Left lung (tissue), 10 donors: ENCODE results near the gene FARP1. TPM values are rescaled to one million over a fixed set of nuclear protein-coding genes. Genes with fewer than 3 reads are reported as not detected.

ENCODE experiments used
- ATAC-seq: fragments of 200-7000 bp; cut with Tn5 transposase; one replicate; pipeline ENCODE4 v1.9.1; 2020; ENCODE audit warnings: moderate library complexity
- DNase-seq, 4 donors: peaks; one replicate each; pipeline ENCODE4 v3.0.0-alpha.2; 2013 to 2020
- H3K27ac ChIP-seq, 2 donors: fragments of 200-600 bp; sonication (generic) in 1 of 2; one replicate each; pipeline versions ENCODE4 v1.5.0 to v1.8.0; 2020 to 2021
- H3K27me3 ChIP-seq, 2 donors: fragments of 200-600 bp; sonication (generic) in 1 of 2; one replicate each; pipeline versions ENCODE4 v1.5.0 to v1.8.0; 2020 to 2021
- H3K36me3 ChIP-seq, 2 donors: fragments of 200-600 bp; sonication (generic) in 1 of 2; one replicate each; pipeline versions ENCODE4 v1.5.0 to v1.8.0; 2020 to 2021
- H3K4me1 ChIP-seq, 2 donors: fragments of 200-600 bp; one replicate each; pipeline ENCODE4 v1.8.0; 2021
- H3K4me3 ChIP-seq, 2 donors: fragments of 200-600 bp; sonication (generic) in 1 of 2; one replicate each; pipeline versions ENCODE4 v1.5.0 to v1.8.0; 2020 to 2021; ENCODE audit warnings: mild to moderate bottlenecking in 1 of 2
- H3K9me3 ChIP-seq, 2 donors: fragments of 200-600 bp; sonication (generic) in 1 of 2; one replicate each; pipeline versions ENCODE4 v1.5.0 to v1.8.0; 2020 to 2021
- intact Hi-C, 2 donors: fragments of 100-400 bp; cut with DNase I; formaldehyde crosslinking; loops; one replicate each; pipeline versions ENCODE4 v1.11.2 to v1.14.2; 2022
- polyA plus RNA-seq, 6 donors: library from polyadenylated mRNA; unstranded; fragments of 120-200 nt; gene quantifications; one replicate each; pipeline ENCODE4 v1.2.1, GENCODE V29; 2013; ENCODE audit not compliant: insufficient read length in 6 of 6
- total RNA-seq, 2 donors: library from RNA; stranded (reverse); fragmentation: NEBNext Ultra II Directional; extraction: Animal tissue kit (Norgen Biotek cat#: 25700); gene quantifications; one replicate each; pipeline ENCODE4 v1.2.1, GENCODE V29; 2021
- TF ChIP-seq, protein P1 (sequence below), 2 donors: fragments of 200-600 bp; sonication (generic) in 1 of 2; IDR thresholded peaks; one replicate each; pipeline versions ENCODE4 v1.5.0 to v1.8.0; 2021; ENCODE audit warnings: antibody characterized with exemption in 2 of 2
- donor health status: DM: no; HTN: yes; CAD: no.
- donor health status: DM: no; HTN: no; CAD: no.

FARP1 gene
- total and polyA plus RNA-seq, 8 donors, result 78.9 to 142 (median 132) TPM

DNA sequence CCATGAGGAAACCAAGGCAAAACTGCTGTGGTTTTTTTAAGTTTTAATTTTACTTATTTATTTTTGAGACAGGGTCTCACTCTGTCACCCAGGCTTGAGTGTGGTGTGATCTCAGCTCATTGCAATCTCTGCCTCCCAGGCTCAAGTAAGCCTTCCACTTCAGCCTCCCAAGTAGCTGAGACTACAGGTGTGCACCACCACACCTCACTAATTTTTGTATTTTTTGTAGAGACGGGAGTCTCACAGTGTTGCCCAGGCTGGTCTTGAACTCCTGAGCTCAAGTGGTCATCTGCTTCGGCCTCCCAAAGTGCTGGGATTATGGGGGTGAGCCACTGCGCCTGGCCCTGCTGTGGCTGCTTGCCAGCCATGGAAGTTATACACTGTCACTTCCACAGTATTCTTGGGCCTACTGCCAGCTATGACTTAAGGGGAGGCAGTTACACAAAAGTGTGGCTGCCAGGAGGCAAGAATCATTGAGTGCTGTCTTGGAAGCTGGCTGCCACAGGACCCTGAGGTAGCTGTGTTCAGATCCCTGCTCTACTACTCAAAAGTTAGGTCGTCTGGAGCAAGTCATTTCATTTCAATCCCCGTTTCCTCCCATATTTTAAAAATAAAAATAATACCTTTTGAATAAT lies 12.7 kb downstream of the FARP1 start:
- intact Hi-C loops, result no loop called here
- TF ChIP-seq, protein P1, sequence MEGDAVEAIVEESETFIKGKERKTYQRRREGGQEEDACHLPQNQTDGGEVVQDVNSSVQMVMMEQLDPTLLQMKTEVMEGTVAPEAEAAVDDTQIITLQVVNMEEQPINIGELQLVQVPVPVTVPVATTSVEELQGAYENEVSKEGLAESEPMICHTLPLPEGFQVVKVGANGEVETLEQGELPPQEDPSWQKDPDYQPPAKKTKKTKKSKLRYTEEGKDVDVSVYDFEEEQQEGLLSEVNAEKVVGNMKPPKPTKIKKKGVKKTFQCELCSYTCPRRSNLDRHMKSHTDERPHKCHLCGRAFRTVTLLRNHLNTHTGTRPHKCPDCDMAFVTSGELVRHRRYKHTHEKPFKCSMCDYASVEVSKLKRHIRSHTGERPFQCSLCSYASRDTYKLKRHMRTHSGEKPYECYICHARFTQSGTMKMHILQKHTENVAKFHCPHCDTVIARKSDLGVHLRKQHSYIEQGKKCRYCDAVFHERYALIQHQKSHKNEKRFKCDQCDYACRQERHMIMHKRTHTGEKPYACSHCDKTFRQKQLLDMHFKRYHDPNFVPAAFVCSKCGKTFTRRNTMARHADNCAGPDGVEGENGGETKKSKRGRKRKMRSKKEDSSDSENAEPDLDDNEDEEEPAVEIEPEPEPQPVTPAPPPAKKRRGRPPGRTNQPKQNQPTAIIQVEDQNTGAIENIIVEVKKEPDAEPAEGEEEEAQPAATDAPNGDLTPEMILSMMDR (IDR thresholded peaks at IDR 0.05), result no peak
- Histone ChIP-seq H3K27me3 (no peaks in the 10 kb centered on the region), H3K4me3 (no peak overlapping the region), H3K27ac (no peak overlapping the region), H3K9me3 (no peaks in the 10 kb centered on the region), H3K4me1 (peaks cover 0 to 3% of the 10 kb centered on the region in 2 donors), H3K36me3 (no peaks in the 10 kb centered on the region)
- DNase-seq (peak in 1 of 4 donors; percentile 58), ATAC-seq (no peak)

DNA sequence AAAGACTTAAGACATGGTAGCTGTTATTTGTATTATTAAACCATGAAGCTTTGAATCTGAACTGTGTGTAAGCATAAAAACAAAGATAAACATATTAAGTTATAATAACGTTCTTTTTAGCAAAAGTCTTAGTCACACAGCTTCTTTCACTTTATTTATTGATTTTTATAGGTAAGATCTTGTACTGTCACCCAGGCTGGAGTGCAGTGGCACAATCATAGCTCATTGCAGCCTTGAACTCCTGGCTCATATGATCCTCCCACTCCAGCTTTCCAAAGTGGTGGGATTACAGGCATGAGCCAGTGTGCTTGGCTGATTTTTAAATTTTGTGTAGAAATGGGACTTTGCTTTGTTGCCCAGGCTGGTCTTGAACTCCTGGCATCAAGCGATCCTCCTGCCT lies 13.4 kb downstream of the FARP1 start:
- Histone ChIP-seq H3K9me3 (no peaks in the 10 kb centered on the region), H3K27ac (no peak overlapping the region), H3K36me3 (no peaks in the 10 kb centered on the region), H3K4me1 (peaks cover 0 to 3% of the 10 kb centered on the region in 2 donors), H3K4me3 (no peak overlapping the region), H3K27me3 (no peaks in the 10 kb centered on the region)
- DNase-seq, result no peak
- TF ChIP-seq, protein P1 (IDR thresholded peaks at IDR 0.05), result no peak
- ATAC-seq, result no peak
- intact Hi-C loops, result no loop called here

DNA sequence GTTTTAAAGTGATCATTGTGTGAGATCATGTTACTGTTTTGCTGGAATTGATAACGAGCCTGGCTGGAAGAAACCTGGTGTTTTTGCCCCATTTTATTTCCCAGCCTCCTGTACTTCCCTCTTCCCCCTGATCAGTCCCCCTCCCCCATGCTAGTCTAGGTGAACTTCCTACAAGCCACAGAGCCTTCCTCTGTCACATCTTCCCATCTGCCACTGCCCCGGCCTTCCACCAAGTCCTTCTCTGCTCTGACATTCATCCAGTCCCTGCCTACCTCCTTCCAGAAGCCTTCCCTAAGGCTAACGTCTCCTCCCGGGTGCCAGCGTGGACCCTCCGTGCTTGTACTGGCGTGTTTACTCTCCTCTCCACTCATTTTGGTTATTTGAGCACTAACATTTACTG lies 14.3 kb downstream of the FARP1 start:
- TF ChIP-seq, protein P1 (IDR thresholded peaks at IDR 0.05), result no peak
- no peak for ATAC-seq
- Histone ChIP-seq H3K27ac (no peak overlapping the region), H3K36me3 (no peaks in the 10 kb centered on the region), H3K27me3 (no peaks in the 10 kb centered on the region), H3K9me3 (no peaks in the 10 kb centered on the region), H3K4me1 (peaks cover 0 to 3% of the 10 kb centered on the region in 2 donors), H3K4me3 (no peak overlapping the region)
- intact Hi-C loops, result no loop called here
- no peak for DNase-seq

DNA sequence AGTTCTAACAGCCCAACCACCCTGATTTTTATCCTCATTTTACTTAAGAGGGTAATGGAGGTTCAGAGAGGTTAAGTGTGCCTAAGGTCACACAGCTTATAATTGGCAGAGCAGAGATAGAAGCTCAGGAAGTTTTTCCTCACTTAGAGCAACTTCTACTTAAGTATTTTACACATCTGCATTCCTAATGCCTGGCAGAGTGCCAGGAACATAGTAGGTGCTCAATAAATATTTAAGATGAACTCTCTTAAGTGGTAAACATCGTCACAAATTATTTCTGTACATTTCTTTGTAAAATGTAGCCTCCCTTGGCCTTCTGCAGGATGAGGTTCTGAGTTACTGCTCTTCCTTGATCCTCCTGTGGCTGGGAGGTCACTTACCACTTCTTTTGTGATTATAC lies 14.7 kb downstream of the FARP1 start:
- intact Hi-C loops, result no loop called here

DNA sequence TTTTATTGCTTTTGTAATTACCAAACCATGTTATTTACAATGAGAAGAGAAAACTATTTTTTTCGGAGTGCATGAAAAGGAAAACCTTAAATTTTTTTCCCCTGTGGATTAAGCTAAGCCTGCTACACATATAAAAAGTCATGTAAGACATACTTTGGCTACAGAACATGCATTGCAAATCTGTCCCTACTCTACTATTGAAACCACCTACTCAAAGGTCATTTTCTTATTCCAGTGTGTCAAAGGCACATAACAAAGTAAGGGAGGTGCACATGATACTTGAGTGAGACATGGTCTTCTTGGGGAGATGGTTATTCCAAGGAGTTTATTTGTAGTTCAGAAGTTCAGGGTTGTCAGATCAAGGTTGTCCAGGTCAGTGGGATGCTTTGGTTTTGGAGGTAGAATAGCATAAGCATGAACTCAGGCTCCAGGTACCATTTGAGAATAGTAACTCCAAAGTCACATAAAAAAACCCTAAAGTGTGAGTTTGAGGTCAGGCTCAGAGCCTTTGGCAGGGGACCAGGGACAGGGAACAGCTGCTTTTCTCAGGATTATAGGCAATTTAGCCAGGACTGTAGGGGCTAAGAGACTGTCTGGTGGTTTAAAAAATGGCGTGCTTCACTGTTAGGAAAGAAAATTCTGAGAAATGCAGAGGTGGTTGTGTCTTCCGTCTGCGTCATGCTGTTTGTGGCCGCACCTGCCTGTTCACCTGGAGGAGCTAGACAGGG lies 15.4 kb downstream of the FARP1 start:
- H3K27ac ChIP-seq, result no peak overlapping the region
- no peaks in the 10 kb centered on the region for H3K9me3 ChIP-seq
- intact Hi-C loops, result no loop called here
- DNase-seq, result peak in 1 of 4 donors; percentile 37
- H3K4me1 ChIP-seq, result peaks cover 0 to 3% of the 10 kb centered on the region in 2 donors
- H3K36me3 ChIP-seq, result no peaks in the 10 kb centered on the region
- no peaks in the 10 kb centered on the region for H3K27me3 ChIP-seq
- no peak overlapping the region for H3K4me3 ChIP-seq
- ATAC-seq, result no peak
- TF ChIP-seq, protein P1 (IDR thresholded peaks at IDR 0.05), result no peak

More for the DNA sequence above, 14.7 kb downstream of the FARP1 start:
- Histone ChIP-seq H3K27ac (no peak overlapping the region), H3K4me1 (peaks cover 0 to 3% of the 10 kb centered on the region in 2 donors), H3K9me3 (no peaks in the 10 kb centered on the region), H3K36me3 (no peaks in the 10 kb centered on the region), H3K27me3 (no peaks in the 10 kb centered on the region), H3K4me3 (no peak overlapping the region)
- DNase-seq (no peak), ATAC-seq (no peak)
- TF ChIP-seq, protein P1 (IDR thresholded peaks at IDR 0.05), result no peak
